B cell (primary cell): Measurements from ENCODE around the gene SCEL.

Experiments used
- EZH2 ChIP-seq: IDR thresholded peaks from 2 replicates; pipeline ENCODE4 v1.6.1; 2012; ENCODE audit warnings: borderline replicate concordance, low read depth, mild to moderate bottlenecking, moderate library complexity, low read length; ENCODE audit not compliant: insufficient read depth, poor library complexity, severe bottlenecking
- TF ChIP-seq, protein P1 (sequence below): fragments of 200-600 bp; IDR thresholded peaks from one replicate; pipeline ENCODE4 v1.8.0; 2022; ENCODE audit warnings: antibody characterized with exemption, mild to moderate bottlenecking

- TF ChIP-seq, protein P1, sequence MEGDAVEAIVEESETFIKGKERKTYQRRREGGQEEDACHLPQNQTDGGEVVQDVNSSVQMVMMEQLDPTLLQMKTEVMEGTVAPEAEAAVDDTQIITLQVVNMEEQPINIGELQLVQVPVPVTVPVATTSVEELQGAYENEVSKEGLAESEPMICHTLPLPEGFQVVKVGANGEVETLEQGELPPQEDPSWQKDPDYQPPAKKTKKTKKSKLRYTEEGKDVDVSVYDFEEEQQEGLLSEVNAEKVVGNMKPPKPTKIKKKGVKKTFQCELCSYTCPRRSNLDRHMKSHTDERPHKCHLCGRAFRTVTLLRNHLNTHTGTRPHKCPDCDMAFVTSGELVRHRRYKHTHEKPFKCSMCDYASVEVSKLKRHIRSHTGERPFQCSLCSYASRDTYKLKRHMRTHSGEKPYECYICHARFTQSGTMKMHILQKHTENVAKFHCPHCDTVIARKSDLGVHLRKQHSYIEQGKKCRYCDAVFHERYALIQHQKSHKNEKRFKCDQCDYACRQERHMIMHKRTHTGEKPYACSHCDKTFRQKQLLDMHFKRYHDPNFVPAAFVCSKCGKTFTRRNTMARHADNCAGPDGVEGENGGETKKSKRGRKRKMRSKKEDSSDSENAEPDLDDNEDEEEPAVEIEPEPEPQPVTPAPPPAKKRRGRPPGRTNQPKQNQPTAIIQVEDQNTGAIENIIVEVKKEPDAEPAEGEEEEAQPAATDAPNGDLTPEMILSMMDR: no peak
- no peak for TF ChIP-seq EZH2
These were observed 26.4 kb upstream of the SCEL start for GRCh38 chr13:77508959-77509620.
